PC-9 (cell line): ENCODE results near the gene ACTR8.

Experiments used
- CTCF ChIP-seq: fragments of 200-600 bp; sonication (generic); conservative IDR thresholded peaks from 2 replicates; pipeline ENCODE4 v1.6.1; 2017; ENCODE audit warnings: mixed run types, antibody characterized with exemption, mild to moderate bottlenecking, moderate library complexity
- EZH2 ChIP-seq: fragments of 200-600 bp; sonication (generic); IDR thresholded peaks from 2 replicates; pipeline ENCODE4 v1.8.0; 2017; ENCODE audit warnings: antibody characterized with exemption, low read depth

- TF ChIP-seq CTCF (no peak), EZH2 (no peak)
Measured at GRCh38 chr3:53837331-53837730, 44.6 kb downstream of the ACTR8 start.
